HG02623 (cell line): ENCODE measurements around the gene PSTPIP2.
"Not testable (repeated sequence)": the region's sequence is repeated elsewhere in the genome, so short reads cannot be mapped to it uniquely, and the experiment has no call there.

ENCODE experiments used
- ATAC-seq: cut with Tn5 transposase; IDR thresholded peaks from one replicate; pipeline ENCODE4 v1.9.1; 2021; ENCODE audit warnings: moderate library complexity; ENCODE audit not compliant: unreplicated experiment

The PSTPIP2 gene

DNA sequence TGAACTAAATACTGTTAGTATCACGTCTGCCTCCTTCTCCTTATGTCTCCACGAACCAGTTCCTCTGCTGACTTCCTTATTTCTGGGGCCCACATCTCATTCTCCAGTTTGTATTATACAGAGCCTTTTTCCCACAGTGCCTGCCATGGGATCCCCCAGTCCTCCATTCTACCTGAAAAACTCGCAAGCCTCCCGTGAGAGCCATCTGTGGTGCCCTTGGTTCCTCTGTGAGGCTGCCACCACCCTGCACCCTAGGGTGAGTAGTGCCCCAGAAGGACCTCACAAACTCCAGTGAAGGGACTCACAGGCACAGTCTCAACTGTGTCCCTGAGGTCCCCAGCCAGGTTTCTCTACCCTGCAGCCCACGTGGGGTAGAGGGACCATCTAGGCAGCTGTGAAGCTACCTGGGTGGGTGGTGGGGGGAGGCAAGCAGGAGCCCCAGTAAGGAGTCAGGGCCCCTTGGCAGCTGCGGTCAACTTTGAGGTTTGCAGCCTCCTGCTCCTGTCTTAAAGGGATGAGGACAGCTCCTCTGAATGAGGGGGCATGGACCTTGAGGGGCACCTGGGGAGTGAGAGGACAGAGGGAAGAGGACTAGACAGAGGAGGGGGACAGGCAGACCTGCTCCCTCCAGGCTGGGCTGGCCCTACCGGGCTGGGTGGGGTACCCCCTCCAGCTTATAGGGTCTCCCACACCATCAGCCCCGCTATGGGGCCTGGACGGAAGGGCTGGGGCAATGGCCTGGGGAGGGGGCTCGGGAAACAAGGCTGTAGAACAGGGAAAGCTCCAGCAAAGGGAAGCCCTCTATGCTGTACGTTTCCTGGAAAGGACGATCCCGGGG lies 1.0 kb downstream of the PSTPIP2 start:
- ATAC-seq, result no peak

GRCh38 chr18:46070232-46070631 lies 1.8 kb downstream of the PSTPIP2 start:
- ATAC-seq, result no peak

DNA sequence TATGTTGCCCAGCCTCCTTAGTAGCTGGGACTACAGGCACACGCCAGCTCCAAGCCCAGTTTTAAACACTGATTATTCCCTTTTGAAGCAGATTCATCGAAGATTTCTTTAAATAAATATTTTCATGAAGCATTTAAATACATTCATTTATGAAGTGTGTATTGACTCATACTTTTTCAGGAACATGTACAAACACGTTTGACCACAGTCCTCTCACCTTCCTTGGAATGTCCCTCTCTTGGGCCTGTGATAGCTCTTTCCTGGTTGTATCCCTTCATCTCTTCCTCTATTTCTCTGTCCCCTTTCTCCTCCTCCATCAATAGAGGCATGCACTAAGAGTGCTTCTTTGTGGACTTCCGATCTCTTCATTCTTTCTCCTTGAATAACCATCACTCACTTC lies 2.5 kb downstream of the PSTPIP2 start:
- ATAC-seq, result no peak

GRCh38 chr18:46068763-46069162 lies 3.3 kb downstream of the PSTPIP2 start:
- no peak for ATAC-seq

DNA sequence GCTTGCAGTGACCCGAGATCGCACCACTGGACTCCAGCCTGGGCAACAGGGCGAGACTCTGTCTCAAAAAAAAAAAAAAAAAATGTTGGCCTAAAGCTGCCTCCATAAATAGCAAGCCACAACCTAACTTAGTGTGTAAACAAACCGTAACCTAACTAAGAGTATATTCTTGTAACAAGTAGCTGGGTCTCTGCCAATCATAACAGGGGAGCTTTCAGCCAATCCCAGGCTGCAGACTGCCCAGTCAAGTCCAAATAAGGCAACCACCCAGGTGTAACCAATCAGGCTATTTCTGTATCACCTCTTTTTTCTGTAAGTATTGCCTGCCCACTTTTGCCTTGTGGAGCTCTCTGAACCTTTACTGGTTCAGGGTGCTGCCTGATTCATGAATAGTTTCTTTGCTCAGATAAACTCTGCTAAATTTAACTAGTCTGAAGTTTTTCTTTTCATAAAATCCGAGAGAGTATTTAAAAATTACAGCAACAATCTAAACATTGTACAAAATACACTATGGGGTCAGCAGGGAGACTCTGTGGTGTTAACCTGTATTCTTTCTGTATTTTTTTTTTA lies 4.5 kb downstream of the PSTPIP2 start:
- no peak for ATAC-seq

- ATAC-seq, result no peak
Measured at GRCh38 chr18:46062781-46063180, 9.3 kb downstream of the PSTPIP2 start.

GRCh38 chr18:46061796-46062195 lies 10.3 kb downstream of the PSTPIP2 start:
- no peak for ATAC-seq

GRCh38 chr18:46061387-46061786 lies 10.7 kb downstream of the PSTPIP2 start:
- ATAC-seq, result no peak

- ATAC-seq, result no peak
Measured at GRCh38 chr18:46060359-46060841, 11.7 kb downstream of the PSTPIP2 start.

DNA sequence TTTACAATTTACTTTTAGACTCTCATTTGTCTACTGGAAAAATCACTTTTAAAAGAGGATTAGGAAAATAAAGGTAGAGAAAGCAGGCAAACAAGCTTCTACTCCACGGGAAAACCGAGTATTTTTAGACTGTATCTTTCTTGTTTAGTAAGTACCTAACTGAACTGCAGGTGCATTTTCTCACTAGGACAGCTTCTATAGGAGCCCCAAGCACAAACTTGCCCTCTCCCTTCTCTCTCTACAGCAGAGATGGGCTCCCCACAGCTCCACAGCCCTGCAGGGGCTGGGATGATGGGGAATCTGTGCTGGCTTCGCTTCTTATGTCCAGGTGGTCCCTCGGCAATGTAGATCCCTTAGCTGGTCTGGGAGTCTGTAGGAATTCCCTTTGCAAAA lies 16.2 kb downstream of the PSTPIP2 start:
- ATAC-seq, result no peak

GRCh38 chr18:46054956-46055837 lies 16.9 kb downstream of the PSTPIP2 start:
- ATAC-seq, result no peak

DNA sequence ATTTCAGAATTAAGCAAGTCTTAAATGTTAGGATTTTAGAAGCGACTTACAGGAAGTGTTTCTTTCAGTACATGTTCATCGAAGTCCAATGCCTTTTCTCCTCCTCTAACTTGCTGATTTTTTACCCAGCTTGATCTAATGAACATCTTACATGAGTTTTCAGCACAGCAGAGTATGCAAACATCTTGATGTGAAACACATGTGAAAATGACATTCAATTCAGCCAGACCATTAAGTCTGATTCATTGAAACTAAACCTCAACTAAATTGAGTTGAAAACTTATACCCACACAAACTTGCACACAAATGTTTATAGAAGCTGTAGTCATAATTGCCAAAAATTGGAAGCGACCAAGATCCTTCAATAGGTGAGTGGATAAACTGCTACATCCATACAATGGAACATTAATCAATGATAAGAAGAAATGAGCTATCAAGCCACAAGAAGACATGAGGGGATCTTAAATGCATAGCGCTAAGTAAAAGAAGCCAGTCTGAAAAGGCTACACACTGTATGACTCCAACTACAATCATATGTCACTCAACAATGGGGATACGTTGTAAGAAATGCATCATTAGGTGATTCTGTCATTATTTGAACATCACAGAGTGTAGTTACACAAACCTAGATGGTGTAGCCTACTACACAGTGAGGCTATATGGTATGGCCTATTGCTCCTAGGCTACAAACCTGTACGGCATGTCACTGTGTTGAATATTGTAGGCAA lies 18.5 kb downstream of the PSTPIP2 start:
- no peak for ATAC-seq

DNA sequence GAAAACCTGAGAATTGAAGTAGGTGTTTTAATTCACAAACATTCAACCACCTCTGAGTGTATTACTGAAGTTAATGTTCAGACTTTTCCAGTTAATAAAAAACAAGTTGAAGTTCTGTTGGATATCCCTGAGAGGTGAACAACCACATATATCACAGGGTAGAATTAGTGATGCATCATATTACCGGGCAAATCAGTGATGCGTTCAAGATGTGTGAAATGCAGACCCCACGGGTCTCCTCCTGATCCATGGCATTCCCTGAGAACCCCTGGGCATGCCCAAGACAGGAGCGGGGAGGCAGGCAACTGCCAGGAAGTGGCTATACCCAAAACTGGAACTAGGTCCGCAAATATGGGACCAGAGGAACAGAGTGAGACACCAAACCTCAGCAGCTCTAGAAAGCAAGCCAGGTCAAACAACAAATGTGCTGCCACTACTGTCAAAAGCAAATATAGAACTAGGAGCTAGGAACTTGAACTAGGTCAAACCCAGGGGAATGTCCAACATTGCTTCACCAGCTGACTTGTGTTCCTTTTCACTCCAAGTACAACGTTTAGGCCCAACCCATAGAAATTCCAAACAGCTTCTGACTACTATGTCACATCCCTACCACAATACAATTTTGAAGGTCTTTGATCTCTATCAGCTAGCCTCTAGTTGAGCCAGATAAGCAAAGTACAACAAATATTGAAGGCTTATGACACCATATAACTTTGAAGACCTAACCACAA lies 20.2 kb downstream of the PSTPIP2 start:
- ATAC-seq, result no peak

DNA sequence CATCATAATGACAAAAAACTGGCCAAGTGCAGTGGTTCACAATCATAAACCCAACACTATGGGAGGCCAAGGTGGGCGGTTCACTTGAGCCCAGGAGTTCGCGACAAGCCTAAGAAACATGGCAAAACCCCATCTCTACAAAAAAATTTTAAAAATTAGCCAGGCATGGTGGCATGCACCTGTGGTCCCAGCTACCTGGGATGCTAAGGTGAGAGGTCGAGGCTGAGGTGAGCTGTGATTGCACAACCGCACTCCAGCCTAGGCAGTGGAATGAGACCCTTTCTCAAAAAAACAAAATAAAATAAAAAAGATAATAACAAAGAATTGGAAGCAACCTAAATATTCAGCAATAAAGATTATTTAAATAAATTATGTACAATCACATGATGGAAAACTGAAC lies 21.8 kb downstream of the PSTPIP2 start:
- ATAC-seq, result no peak

- ATAC-seq, result no peak
Measured at GRCh38 chr18:46048641-46049040, 23.4 kb downstream of the PSTPIP2 start.

- not testable (repeated sequence) for ATAC-seq
Measured at GRCh38 chr18:46047369-46047768, 24.7 kb downstream of the PSTPIP2 start.

DNA sequence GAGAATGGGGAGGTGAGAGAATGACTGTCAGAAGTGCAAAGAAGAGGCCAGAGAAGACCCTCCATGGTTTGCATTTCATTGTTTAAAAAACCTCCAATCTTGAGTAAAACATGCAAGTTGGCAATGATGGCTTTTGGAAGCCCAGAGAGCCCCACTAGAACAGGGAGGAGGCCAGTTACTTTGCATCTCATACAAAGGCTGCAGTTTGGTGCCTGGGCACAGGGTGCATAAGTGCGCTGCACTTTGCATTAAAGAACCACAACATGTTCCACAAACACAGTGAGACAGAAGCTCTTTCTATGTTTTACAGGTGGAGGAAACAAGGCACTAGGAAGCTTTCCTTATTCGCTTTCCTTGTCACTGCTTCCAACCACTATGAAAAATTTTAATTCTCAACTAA lies 25.4 kb downstream of the PSTPIP2 start:
- no peak for ATAC-seq

DNA sequence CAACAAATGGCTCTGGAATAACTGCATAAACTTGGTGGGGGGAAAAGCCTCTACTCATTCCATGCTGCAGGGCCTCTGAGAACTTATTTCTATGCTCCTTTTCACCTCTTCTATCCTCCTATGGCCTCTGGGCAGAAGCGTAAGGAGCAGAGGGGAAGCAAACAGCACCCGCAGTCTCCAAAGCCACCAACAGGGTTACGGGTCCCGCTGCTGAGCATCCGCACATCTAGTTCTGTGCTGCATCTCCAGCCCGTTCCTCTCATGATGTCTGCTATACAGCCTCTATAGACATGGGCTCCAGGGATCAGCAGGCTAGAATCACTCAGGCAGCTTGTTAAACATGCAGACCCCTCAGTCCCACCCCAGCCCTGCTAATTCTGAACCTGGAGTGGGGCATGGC lies 25.9 kb downstream of the PSTPIP2 start:
- ATAC-seq, result no peak

GRCh38 chr18:46042571-46043123 lies 29.4 kb downstream of the PSTPIP2 start:
- no peak for ATAC-seq

- no peak for ATAC-seq
Measured at GRCh38 chr18:46040747-46041104, 31.3 kb downstream of the PSTPIP2 start.
